ENCODE measurements around the gene SDSL. TPM values are rescaled to one million over a fixed set of nuclear protein-coding genes. Genes with fewer than 3 reads are reported as not detected.

Gene SDSL
- total RNA-seq, 1 donor from 2014 or later, result 12.8 TPM

DNA sequence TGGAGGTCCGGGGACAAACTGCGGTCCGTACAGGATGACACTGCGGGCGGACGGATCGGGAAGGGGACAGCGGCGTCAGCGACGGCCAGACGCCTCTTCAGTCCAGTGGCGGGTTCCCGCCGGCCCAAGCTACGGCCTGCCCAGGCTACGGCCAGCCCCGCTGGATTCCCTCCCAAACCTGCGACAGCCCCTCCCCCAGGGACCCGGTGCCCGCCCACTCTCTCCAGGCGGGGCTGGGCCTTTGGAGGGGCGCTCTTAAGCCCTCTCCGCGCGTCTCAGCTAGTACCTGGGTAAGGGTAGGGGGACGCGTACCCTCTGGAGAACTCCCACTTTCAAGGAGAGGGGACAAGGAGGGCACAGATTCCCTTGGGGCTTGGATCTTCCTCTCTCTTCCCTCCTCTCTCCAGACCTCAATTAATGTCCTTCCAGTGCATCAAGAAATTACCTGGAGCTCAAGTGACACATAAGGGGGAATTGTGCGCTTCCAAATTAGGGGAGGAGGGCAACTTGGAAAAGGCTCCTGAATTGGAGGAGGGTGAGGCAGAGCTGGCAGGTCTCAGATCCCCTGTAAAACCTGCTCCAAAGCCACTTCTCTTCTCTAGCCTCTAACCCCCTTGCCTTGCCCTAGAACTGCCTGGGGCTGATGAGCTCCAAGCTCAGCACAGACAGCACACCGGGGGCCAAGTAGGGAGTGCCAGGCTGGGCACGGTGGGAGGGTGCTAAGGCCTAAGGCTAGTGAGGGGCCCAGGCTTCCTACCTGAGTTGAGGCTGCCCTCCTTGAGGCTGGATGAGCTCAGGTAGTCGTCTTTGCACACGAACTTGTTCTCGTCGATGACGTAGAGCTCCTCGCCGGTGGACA, 46.4 kb downstream of the SDSL start:
- Histone ChIP-seq H3K4me1 (peaks cover 31% of the 10 kb centered on the region), H3K27ac (no peak overlapping the region), H3K27me3 (ENCODE audit: low read depth) (peaks cover 99% of the 10 kb centered on the region), H3K9me3 (no peaks in the 10 kb centered on the region), H3K36me3 (no peaks in the 10 kb centered on the region), H3K4me3 (no peak overlapping the region)
- intact Hi-C loops (cut with DNase I), result no loop called here
- no peak for ATAC-seq
- DNase-seq, result no peak
- no peak for TF ChIP-seq CTCF (IDR thresholded peaks at IDR 0.05)

GRCh38 chr12:113469224-113469948, 47.2 kb downstream of the SDSL start:
- H3K4me1 ChIP-seq, result peaks cover 23% of the 10 kb centered on the region
- ATAC-seq, result no peak

GRCh38 chr12:113469949-113470743, 48.0 kb downstream of the SDSL start:
- intact Hi-C loops (cut with DNase I), result no loop called here
- H3K36me3 ChIP-seq, result no peaks in the 10 kb centered on the region
- no peak for TF ChIP-seq CTCF (IDR thresholded peaks at IDR 0.05)
- peaks cover 17% of the 10 kb centered on the region for H3K4me1 ChIP-seq
- H3K27me3 ChIP-seq (ENCODE audit: low read depth), result peaks cover 99% of the 10 kb centered on the region
- H3K4me3 ChIP-seq, result no peak overlapping the region
- H3K27ac ChIP-seq, result no peak overlapping the region
- H3K9me3 ChIP-seq, result no peaks in the 10 kb centered on the region
- DNase-seq (no peak), ATAC-seq (no peak)

More at GRCh38 chr12:113469224-113469948, 47.2 kb downstream of the SDSL start:
- intact Hi-C loops (cut with DNase I), result no loop called here
- Histone ChIP-seq H3K4me3 (no peak overlapping the region), H3K36me3 (no peaks in the 10 kb centered on the region), H3K27ac (no peak overlapping the region), H3K9me3 (no peaks in the 10 kb centered on the region), H3K27me3 (ENCODE audit: low read depth) (peaks cover 99% of the 10 kb centered on the region)
- TF ChIP-seq CTCF (IDR thresholded peaks at IDR 0.05), result no peak
- no peak for DNase-seq

GRCh38 chr12:113470871-113471618, 48.9 kb downstream of the SDSL start:
- TF ChIP-seq CTCF (IDR thresholded peaks at IDR 0.05), result no peak
- no peaks in the 10 kb centered on the region for H3K36me3 ChIP-seq
- peaks cover 99% of the 10 kb centered on the region for H3K27me3 ChIP-seq (ENCODE audit: low read depth)
- DNase-seq (no peak), ATAC-seq (no peak)
- no peak overlapping the region for H3K27ac ChIP-seq
- intact Hi-C loops (cut with DNase I), result no loop called here
- H3K4me1 ChIP-seq, result peaks cover 12% of the 10 kb centered on the region
- H3K9me3 ChIP-seq, result no peaks in the 10 kb centered on the region
- H3K4me3 ChIP-seq, result no peak overlapping the region

Measured in lower lobe of right lung (tissue), 2 donors.